ENCODE results near the gene LGALS12. TPM values are rescaled to one million over a fixed set of nuclear protein-coding genes. Genes with fewer than 3 reads are reported as not detected.

Gene LGALS12, protein sequence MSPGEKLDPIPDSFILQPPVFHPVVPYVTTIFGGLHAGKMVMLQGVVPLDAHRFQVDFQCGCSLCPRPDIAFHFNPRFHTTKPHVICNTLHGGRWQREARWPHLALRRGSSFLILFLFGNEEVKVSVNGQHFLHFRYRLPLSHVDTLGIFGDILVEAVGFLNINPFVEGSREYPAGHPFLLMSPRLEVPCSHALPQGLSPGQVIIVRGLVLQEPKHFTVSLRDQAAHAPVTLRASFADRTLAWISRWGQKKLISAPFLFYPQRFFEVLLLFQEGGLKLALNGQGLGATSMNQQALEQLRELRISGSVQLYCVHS
- total RNA-seq = 9.9 TPM

DNA sequence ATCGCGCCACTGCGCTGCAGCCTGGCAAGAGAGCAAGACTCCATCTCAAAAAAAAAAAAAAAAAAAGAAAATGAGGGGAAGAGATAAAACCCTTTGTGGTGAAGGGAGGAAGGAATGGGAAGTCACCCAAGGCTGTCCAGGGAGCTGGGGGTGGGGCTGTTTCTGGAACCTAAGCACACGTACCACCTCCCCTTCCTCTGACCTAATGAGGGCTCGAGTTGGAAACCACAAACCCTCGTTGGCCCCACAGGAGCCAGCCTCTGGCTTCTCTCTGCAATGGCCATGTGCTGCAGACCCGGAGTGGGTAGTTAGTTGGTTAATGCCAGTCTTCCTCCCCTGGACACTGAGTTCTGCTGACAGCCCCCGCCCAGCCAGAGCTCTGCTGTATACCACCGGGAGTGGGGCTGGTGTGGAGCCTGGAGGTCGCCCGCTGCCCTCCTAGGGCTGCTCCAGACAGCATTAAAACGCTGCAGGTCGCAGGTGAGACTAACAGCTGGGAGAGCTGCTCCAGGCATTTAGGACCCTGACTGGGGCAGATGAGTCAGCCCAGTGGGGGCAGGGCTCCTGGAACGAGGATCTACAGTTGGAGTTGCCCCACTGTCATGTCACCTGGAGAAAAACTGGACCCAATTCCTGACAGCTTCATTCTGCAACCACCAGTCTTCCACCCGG, at the start of gene LGALS12:
TSS of gene LGALS12 (plus strand) at position 228 of the 672 bp plus-strand sequence. CDS start at position 603, 375 bp downstream.
- no peaks in the 10 kb centered on the region for H3K9me3 ChIP-seq (ENCODE audit: control insufficient read depth in 3 of 3, low read length in 3 of 3)
- no peak within 1 kb of the TSS for H3K27ac ChIP-seq (ENCODE audit: low read depth, low read length)
- H3K27me3 ChIP-seq (ENCODE audit: control insufficient read depth in 3 of 3, insufficient read depth in 3 of 3, low read length in 3 of 3) = no peaks in the 10 kb centered on the region
- peaks cover 11 to 45% (median 29%) of the 10 kb centered on the region in 3 donors for H3K4me1 ChIP-seq (ENCODE audit: control insufficient read depth in 3 of 3, insufficient read depth in 3 of 3, low read length in 3 of 3)
- no peak within 1 kb of the TSS for H3K9ac ChIP-seq (ENCODE audit: low read depth in 1 of 3, low read length in 3 of 3)
- no peak within 1 kb of the TSS for H3K4me3 ChIP-seq (ENCODE audit: low read length in 3 of 3)
- H3K36me3 ChIP-seq (ENCODE audit: control insufficient read depth in 3 of 3, insufficient read depth in 3 of 3, low read length in 3 of 3) = no peaks in the 10 kb centered on the region

DNA sequence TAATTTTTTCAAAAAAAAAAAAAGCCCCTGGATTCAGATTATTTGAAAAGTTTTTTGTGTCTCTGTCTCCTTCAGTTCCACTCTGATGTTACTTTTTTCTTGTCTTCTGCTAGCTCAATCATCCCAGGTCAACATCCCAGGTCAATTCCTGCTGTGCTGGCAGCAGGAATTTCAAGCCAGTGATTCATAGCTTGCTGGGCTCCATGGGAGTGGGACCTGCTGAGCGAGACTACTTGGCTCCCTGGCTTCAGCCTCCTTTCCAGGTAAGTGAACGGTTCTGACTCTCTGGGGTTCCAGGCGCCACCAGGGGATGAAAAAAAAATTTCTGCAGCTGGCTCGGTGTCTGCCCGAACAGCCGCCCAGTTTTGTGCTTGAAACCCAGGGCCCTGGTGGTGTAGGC, 46.3 kb upstream of the LGALS12 start:
- Histone ChIP-seq H3K4me1 (ENCODE audit: control insufficient read depth in 3 of 3, insufficient read depth in 3 of 3, low read length in 3 of 3) (no peaks in the 10 kb centered on the region), H3K27me3 (ENCODE audit: control insufficient read depth in 3 of 3, insufficient read depth in 3 of 3, low read length in 3 of 3) (peaks cover 0 to 10% (median 5%) of the 10 kb centered on the region in 3 donors), H3K27ac (ENCODE audit: low read depth, low read length) (no peak overlapping the region)

DNA sequence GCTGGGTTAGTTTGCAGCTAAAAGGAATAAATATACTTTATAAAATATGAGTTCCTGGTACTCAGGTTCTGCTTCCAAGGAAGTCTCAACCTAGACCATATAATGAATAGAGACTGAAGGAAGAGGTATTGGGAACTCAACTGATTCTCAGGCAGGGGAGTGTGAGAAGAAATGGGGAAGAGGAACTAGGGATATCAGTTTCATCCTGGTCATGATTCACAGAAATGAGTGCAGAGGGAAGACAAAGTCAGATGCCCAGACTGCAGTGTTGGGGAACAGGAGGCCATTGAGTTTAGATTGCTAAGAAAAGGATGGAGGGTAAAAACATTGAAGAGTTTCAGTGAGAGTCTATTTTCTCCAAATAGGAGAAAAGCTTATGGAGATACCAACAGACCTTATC, 43.7 kb upstream of the LGALS12 start:
- no peak overlapping the region for H3K4me3 ChIP-seq (ENCODE audit: low read length in 3 of 3)
- no peak overlapping the region for H3K9ac ChIP-seq (ENCODE audit: low read depth in 1 of 3, low read length in 3 of 3)
- no peaks in the 10 kb centered on the region for H3K4me1 ChIP-seq (ENCODE audit: control insufficient read depth in 3 of 3, insufficient read depth in 3 of 3, low read length in 3 of 3)
- H3K27me3 ChIP-seq (ENCODE audit: control insufficient read depth in 3 of 3, insufficient read depth in 3 of 3, low read length in 3 of 3) = peaks cover 0 to 10% (median 9%) of the 10 kb centered on the region in 3 donors
- no peaks in the 10 kb centered on the region for H3K9me3 ChIP-seq (ENCODE audit: control insufficient read depth in 3 of 3, low read length in 3 of 3)
- H3K36me3 ChIP-seq (ENCODE audit: control insufficient read depth in 3 of 3, insufficient read depth in 3 of 3, low read length in 3 of 3) = no peaks in the 10 kb centered on the region
- no peak overlapping the region for H3K27ac ChIP-seq (ENCODE audit: low read depth, low read length)

More for the DNA sequence above, 46.3 kb upstream of the LGALS12 start:
- Histone ChIP-seq H3K4me3 (ENCODE audit: low read length in 3 of 3) (no peak overlapping the region), H3K9ac (ENCODE audit: low read depth in 1 of 3, low read length in 3 of 3) (no peak overlapping the region), H3K9me3 (ENCODE audit: control insufficient read depth in 3 of 3, low read length in 3 of 3) (no peaks in the 10 kb centered on the region), H3K36me3 (ENCODE audit: control insufficient read depth in 3 of 3, insufficient read depth in 3 of 3, low read length in 3 of 3) (no peaks in the 10 kb centered on the region)

DNA sequence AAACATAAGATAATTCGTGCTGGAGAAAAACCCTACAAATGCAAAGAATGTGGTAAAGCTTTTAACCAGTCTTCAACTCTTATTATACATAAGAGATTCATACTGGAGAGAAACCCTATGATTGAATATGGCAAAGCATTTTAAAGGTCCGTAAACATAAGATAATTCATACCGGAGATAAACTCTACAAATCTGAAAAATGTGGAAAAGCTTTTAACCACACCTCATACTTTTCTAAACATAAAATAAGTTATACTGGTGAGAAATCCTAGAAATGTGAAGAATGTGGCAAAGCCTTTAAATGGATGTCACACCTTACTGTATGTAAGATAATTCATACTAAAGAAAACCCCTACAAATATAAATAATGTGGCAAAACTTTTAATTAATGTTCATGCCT, 35.6 kb upstream of the LGALS12 start:
- Histone ChIP-seq H3K27me3 (ENCODE audit: control insufficient read depth in 3 of 3, insufficient read depth in 3 of 3, low read length in 3 of 3) (peaks cover 0 to 4% (median 0%) of the 10 kb centered on the region in 3 donors), H3K4me1 (ENCODE audit: control insufficient read depth in 3 of 3, insufficient read depth in 3 of 3, low read length in 3 of 3) (no peaks in the 10 kb centered on the region), H3K36me3 (ENCODE audit: control insufficient read depth in 3 of 3, insufficient read depth in 3 of 3, low read length in 3 of 3) (no peaks in the 10 kb centered on the region), H3K9ac (ENCODE audit: low read depth in 1 of 3, low read length in 3 of 3) (no peak overlapping the region), H3K27ac (ENCODE audit: low read depth, low read length) (no peak overlapping the region), H3K9me3 (ENCODE audit: control insufficient read depth in 3 of 3, low read length in 3 of 3) (peaks cover 0 to 2% (median 0%) of the 10 kb centered on the region in 3 donors), H3K4me3 (ENCODE audit: low read length in 3 of 3) (no peak overlapping the region)

DNA sequence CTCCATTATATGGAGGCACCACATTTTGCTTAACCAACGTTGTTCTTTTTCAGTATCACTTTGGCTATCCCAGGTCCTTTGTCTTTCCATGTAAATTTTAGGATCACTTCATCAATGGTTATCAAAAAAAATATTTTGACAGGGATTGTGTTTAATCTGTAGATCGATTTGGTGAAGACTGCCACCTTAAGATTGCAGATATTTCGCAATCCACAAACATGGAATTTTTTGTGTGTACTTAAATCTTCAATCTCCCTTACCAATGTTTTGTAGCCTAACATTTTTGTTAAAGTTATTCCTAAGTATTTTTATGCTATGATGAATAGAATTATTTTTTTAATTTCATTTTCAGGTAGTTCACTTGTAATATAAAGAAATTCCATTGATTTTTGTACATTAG, 33.5 kb upstream of the LGALS12 start:
- no peak overlapping the region for H3K4me3 ChIP-seq (ENCODE audit: low read length in 3 of 3)
- H3K4me1 ChIP-seq (ENCODE audit: control insufficient read depth in 3 of 3, insufficient read depth in 3 of 3, low read length in 3 of 3) = no peaks in the 10 kb centered on the region
- H3K9me3 ChIP-seq (ENCODE audit: control insufficient read depth in 3 of 3, low read length in 3 of 3) = peaks cover 0 to 6% (median 2%) of the 10 kb centered on the region in 3 donors
- no peaks in the 10 kb centered on the region for H3K36me3 ChIP-seq (ENCODE audit: control insufficient read depth in 3 of 3, insufficient read depth in 3 of 3, low read length in 3 of 3)
- H3K9ac ChIP-seq (ENCODE audit: low read depth in 1 of 3, low read length in 3 of 3) = no peak overlapping the region
- no peak overlapping the region for H3K27ac ChIP-seq (ENCODE audit: low read depth, low read length)
- no peaks in the 10 kb centered on the region for H3K27me3 ChIP-seq (ENCODE audit: control insufficient read depth in 3 of 3, insufficient read depth in 3 of 3, low read length in 3 of 3)

GRCh38 chr11:63476618-63477017, 29.3 kb upstream of the LGALS12 start:
- Histone ChIP-seq H3K9me3 (ENCODE audit: control insufficient read depth in 3 of 3, low read length in 3 of 3) (peaks cover 0 to 6% (median 2%) of the 10 kb centered on the region in 3 donors), H3K27ac (ENCODE audit: low read depth, low read length) (no peak overlapping the region), H3K9ac (ENCODE audit: low read depth in 1 of 3, low read length in 3 of 3) (no peak overlapping the region), H3K27me3 (ENCODE audit: control insufficient read depth in 3 of 3, insufficient read depth in 3 of 3, low read length in 3 of 3) (no peaks in the 10 kb centered on the region), H3K4me3 (ENCODE audit: low read length in 3 of 3) (no peak overlapping the region), H3K36me3 (ENCODE audit: control insufficient read depth in 3 of 3, insufficient read depth in 3 of 3, low read length in 3 of 3) (no peaks in the 10 kb centered on the region), H3K4me1 (ENCODE audit: control insufficient read depth in 3 of 3, insufficient read depth in 3 of 3, low read length in 3 of 3) (no peaks in the 10 kb centered on the region)

DNA sequence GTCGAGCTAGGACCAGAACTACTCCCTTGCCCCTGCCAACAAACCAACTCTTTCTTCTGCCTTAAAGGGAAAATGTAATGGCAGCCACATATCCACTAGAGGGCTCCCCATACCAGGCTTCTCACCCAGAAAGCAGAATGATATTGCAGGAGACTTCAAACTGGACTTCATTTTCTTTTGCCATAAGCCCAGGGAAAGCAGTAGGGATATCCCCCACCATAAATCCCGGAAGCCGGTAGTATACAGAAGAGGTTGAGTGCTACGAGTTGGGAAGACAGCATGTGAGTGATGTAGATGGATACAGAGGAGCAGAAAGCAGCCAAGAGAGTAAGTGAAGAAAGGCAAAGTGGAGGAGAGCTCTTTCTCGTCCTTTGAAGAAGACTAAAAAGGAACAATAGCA, 27.0 kb upstream of the LGALS12 start:
- Histone ChIP-seq H3K9me3 (ENCODE audit: control insufficient read depth in 3 of 3, low read length in 3 of 3) (peaks cover 0 to 6% (median 0%) of the 10 kb centered on the region in 3 donors), H3K9ac (ENCODE audit: low read depth in 1 of 3, low read length in 3 of 3) (peak overlapping the region in 2 of 3 donors; percentile 19 to 47), H3K4me1 (ENCODE audit: control insufficient read depth in 3 of 3, insufficient read depth in 3 of 3, low read length in 3 of 3) (no peaks in the 10 kb centered on the region), H3K27me3 (ENCODE audit: control insufficient read depth in 3 of 3, insufficient read depth in 3 of 3, low read length in 3 of 3) (no peaks in the 10 kb centered on the region), H3K27ac (ENCODE audit: low read depth, low read length) (no peak overlapping the region), H3K4me3 (ENCODE audit: low read length in 3 of 3) (no peak overlapping the region), H3K36me3 (ENCODE audit: control insufficient read depth in 3 of 3, insufficient read depth in 3 of 3, low read length in 3 of 3) (no peaks in the 10 kb centered on the region)

- no peaks in the 10 kb centered on the region for H3K36me3 ChIP-seq (ENCODE audit: control insufficient read depth in 3 of 3, insufficient read depth in 3 of 3, low read length in 3 of 3)
- H3K27ac ChIP-seq (ENCODE audit: low read depth, low read length) = no peak overlapping the region
- no peak overlapping the region for H3K4me3 ChIP-seq (ENCODE audit: low read length in 3 of 3)
- no peak overlapping the region for H3K9ac ChIP-seq (ENCODE audit: low read depth in 1 of 3, low read length in 3 of 3)
- H3K9me3 ChIP-seq (ENCODE audit: control insufficient read depth in 3 of 3, low read length in 3 of 3) = peaks cover 0 to 6% (median 0%) of the 10 kb centered on the region in 3 donors
- no peaks in the 10 kb centered on the region for H3K27me3 ChIP-seq (ENCODE audit: control insufficient read depth in 3 of 3, insufficient read depth in 3 of 3, low read length in 3 of 3)
- no peaks in the 10 kb centered on the region for H3K4me1 ChIP-seq (ENCODE audit: control insufficient read depth in 3 of 3, insufficient read depth in 3 of 3, low read length in 3 of 3)
Measured at GRCh38 chr11:63480039-63480438, 25.8 kb upstream of the LGALS12 start.

GRCh38 chr11:63485777-63486176, 20.1 kb upstream of the LGALS12 start:
- Histone ChIP-seq H3K36me3 (ENCODE audit: control insufficient read depth in 3 of 3, insufficient read depth in 3 of 3, low read length in 3 of 3) (no peaks in the 10 kb centered on the region), H3K4me3 (ENCODE audit: low read length in 3 of 3) (no peak overlapping the region), H3K27ac (ENCODE audit: low read depth, low read length) (no peak overlapping the region)

GRCh38 chr11:63488789-63489188, 17.1 kb upstream of the LGALS12 start:
- H3K9me3 ChIP-seq (ENCODE audit: control insufficient read depth in 3 of 3, low read length in 3 of 3) = peaks cover 0 to 6% (median 0%) of the 10 kb centered on the region in 3 donors
- no peak overlapping the region for H3K4me3 ChIP-seq (ENCODE audit: low read length in 3 of 3)
- peaks cover 5 to 13% (median 8%) of the 10 kb centered on the region in 3 donors for H3K4me1 ChIP-seq (ENCODE audit: control insufficient read depth in 3 of 3, insufficient read depth in 3 of 3, low read length in 3 of 3)
- H3K9ac ChIP-seq (ENCODE audit: low read depth in 1 of 3, low read length in 3 of 3) = no peak overlapping the region
- peaks cover 0 to 5% (median 0%) of the 10 kb centered on the region in 3 donors for H3K27me3 ChIP-seq (ENCODE audit: control insufficient read depth in 3 of 3, insufficient read depth in 3 of 3, low read length in 3 of 3)
- no peaks in the 10 kb centered on the region for H3K36me3 ChIP-seq (ENCODE audit: control insufficient read depth in 3 of 3, insufficient read depth in 3 of 3, low read length in 3 of 3)
- no peak overlapping the region for H3K27ac ChIP-seq (ENCODE audit: low read depth, low read length)

More at GRCh38 chr11:63485777-63486176, 20.1 kb upstream of the LGALS12 start:
- Histone ChIP-seq H3K4me1 (ENCODE audit: control insufficient read depth in 3 of 3, insufficient read depth in 3 of 3, low read length in 3 of 3) (peaks cover 0 to 8% (median 4%) of the 10 kb centered on the region in 3 donors), H3K27me3 (ENCODE audit: control insufficient read depth in 3 of 3, insufficient read depth in 3 of 3, low read length in 3 of 3) (no peaks in the 10 kb centered on the region), H3K9me3 (ENCODE audit: control insufficient read depth in 3 of 3, low read length in 3 of 3) (peaks cover 0 to 6% (median 0%) of the 10 kb centered on the region in 3 donors), H3K9ac (ENCODE audit: low read depth in 1 of 3, low read length in 3 of 3) (no peak overlapping the region)

All from skeletal muscle tissue (tissue), 4 donors.